Thymus (tissue), 11 donors: ENCODE data around the gene RPS6KA5. TPM values are rescaled to one million over a fixed set of nuclear protein-coding genes. Genes with fewer than 3 reads are reported as not detected.
"Not testable (repeated sequence)": the region's sequence is repeated elsewhere in the genome, so short reads cannot be mapped to it uniquely, and the experiment has no call there.

Experiments used
- DNase-seq, 9 donors: peaks; one replicate each; pipeline ENCODE4 v3.0.0-alpha.2; 2013; ENCODE audit warnings: low spot score in 9 of 9, low read depth in 6 of 9, missing footprints in 1 of 9
- H3K27ac ChIP-seq, 2 donors: one replicate each; pipeline ENCODE4 v1.5.1; 2013; ENCODE audit warnings: control low read depth in 1 of 2, low read depth in 1 of 2, low read length in 1 of 2, mild to moderate bottlenecking in 1 of 2, moderate library complexity in 1 of 2
- H3K27me3 ChIP-seq, 2 donors: one replicate each; pipeline ENCODE4 v1.5.1; 2013; ENCODE audit warnings: low read length in 1 of 2; ENCODE audit not compliant: control insufficient read depth in 2 of 2, insufficient read depth in 1 of 2
- H3K36me3 ChIP-seq, 2 donors: one replicate each; pipeline ENCODE4 v1.5.1; 2013; ENCODE audit warnings: low read length in 1 of 2, mild to moderate bottlenecking in 1 of 2, moderate library complexity in 1 of 2; ENCODE audit not compliant: control insufficient read depth in 2 of 2, insufficient read depth in 2 of 2
- H3K4me1 ChIP-seq, 2 donors: one replicate each; pipeline ENCODE4 v1.5.1; 2013; ENCODE audit warnings: low read length in 2 of 2; ENCODE audit not compliant: control insufficient read depth in 2 of 2, insufficient read depth in 2 of 2
- H3K4me3 ChIP-seq, 2 donors: one replicate each; pipeline ENCODE4 v1.5.1; 2013; ENCODE audit warnings: low read length in 2 of 2, control low read depth in 1 of 2, mild to moderate bottlenecking in 1 of 2
- H3K9me3 ChIP-seq, 2 donors: one replicate each; pipeline ENCODE4 v1.5.1; 2013; ENCODE audit warnings: low read length in 1 of 2, mild to moderate bottlenecking in 1 of 2; ENCODE audit not compliant: control insufficient read depth in 2 of 2, insufficient read depth in 1 of 2
- WGBS: extraction: QIAGEN DNeasy Blood & Tissue Kit; methylation state at CpG from one replicate; pipeline ENCODE4 v1.1.7; 2013; 5-methylcytosine and 5-hydroxymethylcytosine counted together
- polyA plus RNA-seq: library from polyadenylated mRNA; stranded (reverse); fragments of 200-250 nt; gene quantifications from one replicate; pipeline ENCODE4 v1.2.3, GENCODE V29; 2013
- total RNA-seq: library from RNA; stranded (reverse); fragments of 120-200 nt; gene quantifications from one replicate; pipeline ENCODE4 v1.2.4, GENCODE V29; 2013
- donor health status: healthy.

RPS6KA5 gene
- total and polyA plus RNA-seq, 2 donors: 4.0 to 5.1 TPM

GRCh38 chr14:90827919-90828610, 232.4 kb downstream of the RPS6KA5 start:
- 5% methylated on average over 42 of the region's 42 CpGs for WGBS
- Histone ChIP-seq H3K27ac (peak overlapping the region; percentile 46 to 77), H3K9me3 (peaks cover 5 to 14% of the 10 kb centered on the region in 2 donors), H3K4me3 (peak overlapping the region; percentile 33 to 40), H3K36me3 (no peaks in the 10 kb centered on the region), H3K4me1 (peaks cover 11 to 22% of the 10 kb centered on the region in 2 donors), H3K27me3 (peaks cover 0 to 4% of the 10 kb centered on the region in 2 donors)
- peak; percentile 42 to 90 (median 77) for DNase-seq

GRCh38 chr14:90823542-90823941, 236.9 kb downstream of the RPS6KA5 start:
- H3K36me3 ChIP-seq, H3K4me3 ChIP-seq, DNase-seq, H3K27ac ChIP-seq, H3K27me3 ChIP-seq: not testable (repeated sequence)
- Histone ChIP-seq H3K4me1 (peaks cover 9 to 13% of the 10 kb centered on the region in 2 donors), H3K9me3 (peaks cover 1 to 17% of the 10 kb centered on the region in 2 donors)
- WGBS: 94% methylated on average over 4 of the region's 4 CpGs

- peaks cover 1 to 13% of the 10 kb centered on the region in 2 donors for H3K9me3 ChIP-seq
- peaks cover 8 to 23% of the 10 kb centered on the region in 2 donors for H3K27me3 ChIP-seq
- H3K4me3 ChIP-seq: no peak overlapping the region
- WGBS: 14% methylated on average over 11 of the region's 11 CpGs
- DNase-seq: peak in 2 of 9 donors; percentile 21 to 36
- H3K27ac ChIP-seq: no peak overlapping the region
- no peaks in the 10 kb centered on the region for H3K36me3 ChIP-seq
- H3K4me1 ChIP-seq: peaks cover 0 to 4% of the 10 kb centered on the region in 2 donors
These were observed 239.5 kb downstream of the RPS6KA5 start for GRCh38 chr14:90820958-90821357.

- Histone ChIP-seq H3K4me1 (peaks cover 0 to 5% of the 10 kb centered on the region in 2 donors), H3K4me3 (no peak overlapping the region), H3K9me3 (peaks cover 1 to 12% of the 10 kb centered on the region in 2 donors), H3K27ac (no peak overlapping the region), H3K27me3 (peaks cover 9 to 32% of the 10 kb centered on the region in 2 donors), H3K36me3 (no peaks in the 10 kb centered on the region)
- WGBS: 94% methylated on average over 5 of the region's 5 CpGs
- no peak for DNase-seq
These were observed 240.6 kb downstream of the RPS6KA5 start for GRCh38 chr14:90819734-90820393.

GRCh38 chr14:90818715-90819114, 241.7 kb downstream of the RPS6KA5 start:
- Histone ChIP-seq H3K36me3 (no peaks in the 10 kb centered on the region), H3K27me3 (peaks cover 9 to 37% of the 10 kb centered on the region in 2 donors), H3K27ac (no peak overlapping the region), H3K4me3 (no peak overlapping the region), H3K4me1 (peaks cover 0 to 5% of the 10 kb centered on the region in 2 donors), H3K9me3 (peaks cover 0 to 5% of the 10 kb centered on the region in 2 donors)
- DNase-seq: no peak
- 97% methylated on average over 3 of the region's 3 CpGs for WGBS

- 59% methylated on average over 16 of the region's 16 CpGs for WGBS
- no peak for DNase-seq
- Histone ChIP-seq H3K4me1 (peaks cover 0 to 5% of the 10 kb centered on the region in 2 donors), H3K27me3 (peaks cover 9 to 37% of the 10 kb centered on the region in 2 donors), H3K4me3 (peak overlapping the region in 1 of 2 donors; percentile 68), H3K27ac (no peak overlapping the region), H3K36me3 (no peaks in the 10 kb centered on the region), H3K9me3 (no peaks in the 10 kb centered on the region)
These were observed 243.6 kb downstream of the RPS6KA5 start for GRCh38 chr14:90816681-90817436.

GRCh38 chr14:90815822-90816662, 244.4 kb downstream of the RPS6KA5 start, which contains the start of gene TTC7B:
Gene TTC7B, minus strand, starts transcription at chr14:90816430. Its CDS starts 135 bp downstream, at chr14:90816295.
- Histone ChIP-seq H3K9me3 (no peaks in the 10 kb centered on the region), H3K4me3 (peak within 1 kb of the TSS in 1 of 2 donors; percentile 68), H3K27ac (no peak within 1 kb of the TSS), H3K36me3 (no peaks in the 10 kb centered on the region), H3K27me3 (peaks cover 9 to 37% of the 10 kb centered on the region in 2 donors), H3K4me1 (peaks cover 0 to 5% of the 10 kb centered on the region in 2 donors)
- DNase-seq: peak in 2 of 9 donors; percentile 12 to 24
- WGBS: 2% methylated on average over 111 of the region's 111 CpGs

GRCh38 chr14:90815572-90815821, 244.9 kb downstream of the RPS6KA5 start:
- H3K9me3 ChIP-seq: no peaks in the 10 kb centered on the region
- WGBS: 77% methylated on average over 5 of the region's 5 CpGs
- H3K36me3 ChIP-seq: no peaks in the 10 kb centered on the region
- no peak overlapping the region for H3K27ac ChIP-seq
- peaks cover 9 to 35% of the 10 kb centered on the region in 2 donors for H3K27me3 ChIP-seq
- H3K4me1 ChIP-seq: peaks cover 0 to 2% of the 10 kb centered on the region in 2 donors
- peak overlapping the region in 1 of 2 donors; percentile 68 for H3K4me3 ChIP-seq
- DNase-seq: no peak
